Measurements from ENCODE around the gene DACH1. TPM values are rescaled to one million over a fixed set of nuclear protein-coding genes. Genes with fewer than 3 reads are reported as not detected.

Gene DACH1
- total RNA-seq, 1 donor from 2014 or later, result 37.1 TPM

GRCh38 chr13:71603255-71603654, 263.7 kb downstream of the DACH1 start:
- Mint-ChIP-seq H3K9me3 (ENCODE audit: low read depth) (no peaks in the 10 kb centered on the region), H3K27ac (peak overlapping the region; percentile 62), H3K4me1 (ENCODE audit: low read depth) (peaks cover 4% of the 10 kb centered on the region), H3K36me3 (ENCODE audit: insufficient read depth) (no peaks in the 10 kb centered on the region), H3K4me3 (ENCODE audit: low read depth) (no peak overlapping the region), H3K27me3 (no peaks in the 10 kb centered on the region)
- no peak for DNase-seq (ENCODE audit: low spot score, unreplicated experiment)
- no peak for TF ChIP-seq CTCF (IDR thresholded peaks at IDR 0.05; ENCODE audit: unreplicated experiment)

GRCh38 chr13:71602344-71602743, 264.7 kb downstream of the DACH1 start:
- H3K36me3 Mint-ChIP-seq (ENCODE audit: insufficient read depth), result peaks cover 1% of the 10 kb centered on the region

GRCh38 chr13:71597150-71597549, 269.9 kb downstream of the DACH1 start:
- H3K27me3 Mint-ChIP-seq, result no peaks in the 10 kb centered on the region

More at GRCh38 chr13:71602344-71602743, 264.7 kb downstream of the DACH1 start:
- Mint-ChIP-seq H3K4me1 (ENCODE audit: low read depth) (peaks cover 4% of the 10 kb centered on the region), H3K27me3 (no peaks in the 10 kb centered on the region), H3K27ac (no peak overlapping the region), H3K9me3 (ENCODE audit: low read depth) (no peaks in the 10 kb centered on the region), H3K4me3 (ENCODE audit: low read depth) (no peak overlapping the region)
- DNase-seq (ENCODE audit: low spot score, unreplicated experiment), result no peak
- no peak for TF ChIP-seq CTCF (IDR thresholded peaks at IDR 0.05; ENCODE audit: unreplicated experiment)

GRCh38 chr13:71596116-71596515, 270.9 kb downstream of the DACH1 start:
- Mint-ChIP-seq H3K27me3 (no peaks in the 10 kb centered on the region), H3K4me1 (ENCODE audit: low read depth) (no peaks in the 10 kb centered on the region), H3K27ac (no peak overlapping the region), H3K9me3 (ENCODE audit: low read depth) (no peaks in the 10 kb centered on the region), H3K4me3 (ENCODE audit: low read depth) (no peak overlapping the region), H3K36me3 (ENCODE audit: insufficient read depth) (peaks cover 5% of the 10 kb centered on the region)
- TF ChIP-seq CTCF (IDR thresholded peaks at IDR 0.05; ENCODE audit: unreplicated experiment), result no peak
- DNase-seq (ENCODE audit: low spot score, unreplicated experiment), result no peak

More at GRCh38 chr13:71597150-71597549, 269.9 kb downstream of the DACH1 start:
- no peak overlapping the region for H3K4me3 Mint-ChIP-seq (ENCODE audit: low read depth)
- H3K9me3 Mint-ChIP-seq (ENCODE audit: low read depth), result no peaks in the 10 kb centered on the region
- H3K4me1 Mint-ChIP-seq (ENCODE audit: low read depth), result no peaks in the 10 kb centered on the region
- no peak for TF ChIP-seq CTCF (IDR thresholded peaks at IDR 0.05; ENCODE audit: unreplicated experiment)
- H3K36me3 Mint-ChIP-seq (ENCODE audit: insufficient read depth), result peaks cover 5% of the 10 kb centered on the region
- H3K27ac Mint-ChIP-seq, result no peak overlapping the region
- DNase-seq (ENCODE audit: low spot score, unreplicated experiment), result no peak

- no peak overlapping the region for H3K27ac Mint-ChIP-seq
- peaks cover 5% of the 10 kb centered on the region for H3K36me3 Mint-ChIP-seq (ENCODE audit: insufficient read depth)
- no peaks in the 10 kb centered on the region for H3K27me3 Mint-ChIP-seq
- no peak overlapping the region for H3K4me3 Mint-ChIP-seq (ENCODE audit: low read depth)
- no peak for DNase-seq (ENCODE audit: low spot score, unreplicated experiment)
- no peaks in the 10 kb centered on the region for H3K9me3 Mint-ChIP-seq (ENCODE audit: low read depth)
- peaks cover 11% of the 10 kb centered on the region for H3K4me1 Mint-ChIP-seq (ENCODE audit: low read depth)
- no peak for TF ChIP-seq CTCF (IDR thresholded peaks at IDR 0.05; ENCODE audit: unreplicated experiment)
Measured at GRCh38 chr13:71593566-71593965, 273.4 kb downstream of the DACH1 start.

Measured in progenitor cell of endocrine pancreas (in vitro differentiated cells).